Glomerular visceral epithelial cell (primary cell): ENCODE data around the gene PGPEP1.

ENCODE experiments used
- DNase-seq: peaks from one replicate; pipeline ENCODE4 v3.0.0-alpha.2; 2016; ENCODE audit errors: extremely low spot score

PGPEP1 gene

GRCh38 chr19:18417250-18418028 is 77.0 kb downstream of the PGPEP1 start:
- DNase-seq: peak; percentile 82

- no peak for DNase-seq
Measured at GRCh38 chr19:18418029-18418482, 77.7 kb downstream of the PGPEP1 start.

- no peak for DNase-seq
Measured at GRCh38 chr19:18418483-18419194, 78.2 kb downstream of the PGPEP1 start.

- peak; percentile 87 for DNase-seq
Measured at GRCh38 chr19:18419195-18419698, 78.8 kb downstream of the PGPEP1 start, which contains the start of gene SSBP4. TSS of gene SSBP4 (plus strand) at chr19:18419398. CDS start at chr19:18419649, 251 bp downstream.
